T-helper 2 cell treated with Interferon-gamma antibody and Interleukin-4, amounts not matched to agents 100 ng/mL and 5 ng/mL, for 36 hours (primary cell): Measurements from ENCODE around the gene METAP1D. TPM values are rescaled to one million over a fixed set of nuclear protein-coding genes. Genes with fewer than 3 reads are reported as not detected.

Source experiments
- intact Hi-C: fragments of 100-400 bp; cut with micrococcal nuclease; formaldehyde crosslinking; loops from one replicate; pipeline ENCODE4 v1.15.1; 2023
- total RNA-seq: library from RNA; stranded (reverse); gene quantifications from 2 replicates; pipeline ENCODE4 v1.2.3, GENCODE V29; 2022

The METAP1D gene
- total RNA-seq, 1 donor from 2014 or later: 7.7 TPM

DNA sequence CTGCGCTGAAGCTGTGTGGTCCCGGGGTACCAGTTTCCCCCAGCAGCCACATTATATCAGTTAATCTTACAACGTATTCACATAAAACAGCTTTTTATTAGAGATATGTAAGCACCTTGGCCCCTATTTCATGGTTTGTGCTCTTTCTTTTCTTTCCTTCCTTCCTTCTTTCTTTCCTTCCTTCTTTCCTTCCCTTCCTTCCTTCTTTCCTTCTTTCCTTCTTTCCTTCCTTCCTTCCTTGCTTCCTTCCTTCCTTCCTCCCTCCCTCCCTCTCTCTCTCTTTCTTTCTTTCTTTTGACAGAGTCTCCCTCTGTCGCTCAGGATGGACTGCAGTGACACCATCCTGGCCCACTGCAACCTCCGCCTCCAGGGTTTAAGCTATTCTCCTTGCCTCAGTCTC, 3.7 kb upstream of the METAP1D start:
- intact Hi-C loops: loop anchor here (10.0 kb wide), 1 partner anchor 559 kb away; the partner anchor contains the start of gene PDK1

GRCh38 chr2:171997031-171997430, 2.7 kb upstream of the METAP1D start:
- intact Hi-C loops: loop anchor here (10.0 kb wide), 1 partner anchor 558 kb away; the partner anchor contains the start of gene PDK1

DNA sequence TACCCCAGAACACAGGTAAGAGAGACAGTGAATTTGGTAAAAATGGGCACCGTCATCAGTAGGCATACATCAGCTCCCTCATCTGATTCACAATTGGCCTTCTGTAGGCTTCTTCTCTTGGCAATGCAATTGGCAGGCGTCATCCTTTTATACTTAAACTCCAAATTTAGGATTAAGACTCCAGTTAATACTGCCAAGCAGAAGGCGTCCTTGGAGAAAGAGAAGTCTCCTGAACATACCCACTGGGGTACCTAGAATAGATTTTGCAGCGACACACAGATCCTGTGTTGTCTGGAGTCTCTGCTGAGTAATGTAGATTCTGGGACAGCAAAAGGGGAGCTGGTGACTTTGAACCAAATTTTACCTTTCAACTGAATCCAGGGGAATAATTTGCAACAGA, 592 bp upstream of the METAP1D start:
- intact Hi-C loops: loop anchor here (1.0 to 10.0 kb wide), 2 partner anchors 105 to 556 kb away; partner anchors contain the start of genes PDK1 and SLC25A12

- intact Hi-C loops: loop anchor here (1.0 to 5.0 kb wide), 2 partner anchors 79 to 314 kb away; partner anchors contain the start of genes DYNC1I2 and HAT1
Observed at GRCh38 chr2:172000696-172001361, 1.1 kb downstream of the METAP1D start.

- intact Hi-C loops: no loop called here
Observed at GRCh38 chr2:172007372-172007771, 7.6 kb downstream of the METAP1D start.

- intact Hi-C loops: no loop called here
Observed at GRCh38 chr2:172009823-172010222, 10.1 kb downstream of the METAP1D start.

GRCh38 chr2:172011812-172012575, 12.2 kb downstream of the METAP1D start:
- intact Hi-C loops: no loop called here

DNA sequence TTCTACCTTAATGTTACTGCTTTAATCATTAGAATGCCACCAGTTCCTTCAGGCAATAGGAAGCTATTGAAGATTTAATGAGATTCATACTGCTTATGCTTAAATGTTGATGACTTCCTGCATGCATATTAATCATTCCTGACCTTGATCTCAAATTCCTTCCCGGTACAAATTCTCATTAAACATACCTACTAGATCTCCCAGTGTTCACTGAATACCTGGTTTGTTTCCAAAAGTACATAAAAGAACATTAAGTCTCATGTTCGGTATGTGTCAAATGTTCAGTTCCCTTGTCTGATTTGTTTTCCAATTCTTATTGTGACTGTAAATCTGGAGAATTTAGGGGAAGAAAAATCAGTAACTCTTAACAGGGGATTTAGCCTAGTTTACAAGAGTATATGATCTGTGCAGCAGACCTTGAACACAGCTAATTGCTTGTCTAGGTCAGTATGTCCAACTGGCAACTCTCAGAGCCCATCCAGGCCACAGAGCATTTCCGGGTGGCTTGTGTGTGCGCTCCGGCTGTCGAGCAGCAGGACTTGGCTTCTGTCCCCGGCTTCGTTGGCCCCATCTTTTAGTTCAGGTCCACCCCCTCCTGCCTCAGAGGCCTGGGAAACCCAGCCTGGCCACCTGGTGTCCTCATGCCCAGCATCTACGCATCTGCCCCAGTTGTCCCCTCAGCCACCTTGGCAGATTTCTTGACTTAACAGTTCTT, 13.1 kb downstream of the METAP1D start:
- intact Hi-C loops: no loop called here

DNA sequence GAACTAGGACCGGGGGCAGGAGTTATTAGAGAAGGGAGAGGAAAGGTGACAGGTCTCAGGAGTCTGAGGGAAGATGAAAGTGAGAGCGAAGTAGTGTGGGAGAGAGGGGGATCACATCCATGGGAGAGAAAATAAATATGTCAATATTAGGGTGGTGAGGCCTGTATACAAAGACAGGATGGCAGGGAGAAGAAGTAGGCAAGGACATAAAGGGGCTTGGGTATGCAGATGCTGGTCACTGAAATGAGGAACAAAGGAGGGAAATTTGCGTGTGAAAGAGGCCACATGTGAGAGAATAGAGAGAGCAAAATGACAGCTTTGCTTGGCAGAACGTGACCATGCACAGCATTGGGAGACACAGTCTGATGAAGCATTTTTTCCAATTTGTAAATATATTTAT, 13.6 kb downstream of the METAP1D start:
- intact Hi-C loops: no loop called here

DNA sequence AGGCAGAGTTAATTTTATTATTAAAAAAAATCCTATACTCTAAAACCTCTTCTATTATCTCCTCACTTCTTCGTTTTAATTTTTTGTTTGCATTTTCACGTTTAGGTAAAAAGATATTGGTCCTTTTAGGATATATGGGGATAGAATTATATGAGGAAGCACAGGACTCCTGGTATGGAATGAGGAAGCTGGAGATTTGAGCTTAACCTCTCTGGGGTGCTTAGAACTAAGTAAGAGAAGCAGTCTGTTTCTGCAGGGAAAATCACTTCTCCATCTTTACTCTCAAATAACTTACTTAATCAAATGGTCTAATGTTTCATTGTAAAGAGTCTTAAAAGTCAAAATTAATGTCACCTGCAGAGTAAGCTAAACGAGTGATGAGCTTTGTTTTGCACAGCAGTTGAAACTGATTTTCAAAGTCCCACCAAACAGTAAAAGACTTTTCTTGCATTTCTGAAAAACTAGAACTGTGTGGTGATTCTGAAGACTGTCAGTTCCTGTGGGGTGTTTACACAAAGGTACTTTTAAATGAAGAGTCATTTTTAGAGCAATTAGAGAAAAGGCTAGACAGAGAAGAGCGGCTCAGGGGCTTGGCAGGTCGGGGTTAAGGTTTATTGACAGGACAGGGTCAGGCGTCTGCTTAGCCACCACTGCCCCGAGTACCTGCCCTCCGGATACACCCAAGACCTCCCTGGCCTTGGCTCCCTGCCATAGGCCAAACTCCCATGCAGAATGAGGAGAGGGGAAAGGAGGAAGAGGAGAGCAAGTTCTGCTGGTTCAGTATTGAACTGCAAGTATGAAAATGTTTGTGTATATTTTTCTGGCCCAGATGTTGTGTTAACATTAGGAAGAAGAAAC, 21.6 kb downstream of the METAP1D start:
- intact Hi-C loops: no loop called here

DNA sequence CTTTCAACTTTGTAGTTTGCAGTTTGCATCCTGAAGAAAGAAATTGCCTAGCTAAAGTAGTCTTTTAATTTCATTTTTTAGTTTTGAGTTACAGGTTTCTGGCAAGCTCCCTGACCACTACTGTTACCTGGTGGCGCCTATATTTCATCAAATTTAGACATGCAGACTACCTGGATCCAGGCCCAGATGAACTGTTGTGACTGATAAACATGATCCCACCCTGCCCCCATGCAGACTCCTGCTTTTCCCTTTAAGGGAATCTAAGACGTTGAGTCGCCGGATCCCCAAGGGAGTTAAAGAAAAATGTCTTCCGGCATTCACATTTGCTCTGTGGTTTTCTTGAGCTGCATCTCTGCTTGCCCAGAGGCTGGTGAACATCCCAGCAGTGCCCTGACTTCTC, 22.2 kb downstream of the METAP1D start:
- intact Hi-C loops: no loop called here

DNA sequence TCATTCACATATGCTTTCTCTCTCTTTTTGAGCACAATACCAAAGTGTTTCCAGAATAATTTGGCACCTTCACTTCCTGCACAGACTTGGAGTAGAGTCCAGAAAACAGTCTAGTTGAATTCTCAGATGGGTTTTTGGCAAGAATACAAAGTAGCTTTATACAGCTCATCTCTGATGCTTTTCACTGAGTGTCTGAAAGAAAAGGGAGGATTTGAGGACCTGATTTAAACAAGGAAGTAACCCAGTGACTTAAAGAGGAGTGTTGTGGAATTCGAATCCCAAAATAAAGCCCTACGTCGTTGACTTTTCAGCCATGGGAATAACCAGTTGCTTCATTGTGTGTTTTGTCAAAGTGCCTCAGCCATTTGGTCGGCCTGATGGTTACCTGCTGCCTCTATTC, 31.8 kb downstream of the METAP1D start:
- intact Hi-C loops: no loop called here

DNA sequence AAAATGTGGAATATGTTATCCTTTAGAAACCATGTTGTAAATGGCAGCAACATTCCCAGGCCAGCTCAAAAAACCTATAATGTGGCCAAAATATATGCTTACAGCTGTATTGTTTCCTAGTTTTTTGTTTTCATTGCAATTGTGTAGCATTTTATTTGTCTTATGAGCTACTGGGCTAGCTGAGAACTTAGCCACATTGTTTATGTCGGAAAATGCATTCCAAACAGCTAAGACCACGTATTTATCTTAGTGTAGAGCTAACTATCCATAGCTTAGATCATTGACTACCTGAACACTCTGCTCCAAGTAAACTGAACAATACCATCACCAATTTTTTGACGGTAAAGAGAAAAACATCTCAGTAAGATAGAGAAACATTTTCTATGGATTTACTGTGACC, 38.4 kb downstream of the METAP1D start:
- intact Hi-C loops: no loop called here

GRCh38 chr2:172038604-172039003, 38.9 kb downstream of the METAP1D start:
- intact Hi-C loops: no loop called here

DNA sequence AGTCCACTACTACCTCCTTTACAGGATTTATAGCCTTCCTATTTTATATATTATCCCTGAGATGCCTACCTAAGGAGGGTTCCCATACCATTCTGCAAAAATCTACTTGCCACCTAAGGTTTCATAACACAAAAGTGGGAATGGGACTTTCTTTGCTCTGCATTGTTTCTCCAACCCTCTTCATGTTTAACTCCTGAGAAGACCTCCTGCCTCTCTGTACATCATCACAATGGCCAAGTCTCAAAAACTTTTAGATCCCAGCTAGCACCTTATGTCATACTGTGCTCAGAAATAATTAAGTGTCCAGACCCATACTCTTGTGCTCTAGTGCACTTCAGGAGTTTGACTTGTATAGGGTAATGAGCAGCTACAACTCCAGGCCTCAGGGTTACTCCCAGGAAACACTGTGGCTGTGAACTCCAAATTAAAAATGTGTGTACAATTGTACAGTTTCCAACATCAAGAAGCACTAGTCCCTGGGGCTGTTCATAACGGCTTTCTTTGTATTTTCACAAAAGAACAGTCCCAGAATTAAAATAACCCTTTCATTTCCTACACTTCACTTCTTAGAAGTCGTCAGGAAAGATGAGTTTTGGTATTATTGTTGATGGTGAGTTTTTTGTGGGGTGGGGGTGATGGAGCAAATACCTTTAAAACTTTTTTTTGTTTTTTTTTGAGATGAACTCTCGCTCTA, 39.4 kb downstream of the METAP1D start:
- intact Hi-C loops: no loop called here

DNA sequence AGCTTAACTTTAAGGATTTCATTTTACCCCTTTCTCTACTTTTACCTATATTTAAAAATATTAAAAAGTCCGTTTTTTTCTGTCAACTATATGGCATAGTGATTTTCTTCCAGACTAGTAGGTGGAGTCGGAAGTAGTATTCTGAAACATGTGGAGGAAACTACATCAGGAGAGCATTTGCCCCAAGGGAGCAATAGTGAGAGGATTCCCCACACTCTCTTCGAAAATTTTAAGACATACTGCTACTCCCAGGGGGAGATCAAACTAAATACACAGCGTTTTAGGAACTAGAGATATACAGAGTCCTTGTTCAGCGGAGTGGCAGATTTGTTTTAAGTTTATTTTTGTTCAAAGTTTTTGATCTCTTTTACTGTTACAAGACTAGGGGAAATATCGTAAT, 40.6 kb downstream of the METAP1D start:
- intact Hi-C loops: no loop called here

DNA sequence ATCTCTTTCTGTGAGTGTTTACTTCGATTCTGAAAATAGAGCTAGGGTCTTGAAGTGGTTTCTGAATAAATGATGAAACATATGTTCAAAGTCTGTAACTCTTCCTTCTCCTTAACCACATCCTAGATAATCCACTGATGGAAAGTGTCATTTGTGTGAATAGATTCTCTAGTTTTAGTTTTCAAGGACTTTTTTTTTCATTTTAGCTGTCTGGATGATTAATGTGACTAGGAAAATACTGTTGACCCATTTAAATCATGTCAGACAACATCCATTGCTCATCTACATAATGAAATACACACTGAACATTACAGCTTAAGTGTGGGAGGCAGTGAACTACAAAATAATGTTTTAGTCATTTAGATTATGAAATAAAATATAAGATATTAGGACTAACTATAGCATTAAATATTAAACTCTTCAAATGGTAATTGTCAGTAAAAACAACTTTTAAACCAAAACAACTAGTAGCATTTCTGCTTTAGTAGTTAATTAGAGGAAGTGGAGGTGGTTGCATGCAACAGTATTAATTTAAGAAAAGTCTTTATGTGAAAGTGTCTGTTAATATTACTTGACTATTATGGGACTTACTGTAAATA, 46.4 kb downstream of the METAP1D start:
- intact Hi-C loops: no loop called here

DNA sequence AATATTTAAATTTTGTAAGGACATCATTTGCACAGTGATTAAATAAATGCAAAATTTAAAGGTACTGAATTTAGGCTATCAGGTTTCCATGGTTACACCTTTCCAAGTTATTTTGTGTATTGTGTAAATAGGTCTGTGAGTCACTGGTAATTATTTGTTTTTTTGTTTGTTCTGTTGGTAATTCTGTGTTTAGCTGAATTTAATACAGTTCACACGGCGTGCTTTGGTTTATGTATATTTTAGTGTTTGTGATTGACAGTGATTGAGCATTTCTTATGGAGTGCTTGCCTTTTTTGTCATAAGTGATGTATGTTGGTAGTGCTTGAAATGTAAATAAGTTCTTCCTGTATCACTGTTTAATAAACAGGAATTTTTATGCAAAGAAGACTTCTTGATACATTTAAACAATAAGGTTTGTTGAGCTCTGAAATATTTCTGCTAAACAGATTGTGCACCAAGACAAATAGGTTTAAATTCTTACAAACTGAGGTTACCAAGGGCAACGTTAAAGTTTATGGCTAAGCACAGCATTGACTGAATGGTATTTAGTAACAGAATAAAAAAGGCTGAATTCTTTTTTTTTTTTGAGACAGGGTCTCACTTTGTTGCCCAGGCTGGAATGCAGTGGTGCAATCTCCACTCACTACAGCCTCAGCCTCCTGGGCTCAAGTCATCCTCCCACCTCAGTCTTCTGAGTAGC, 47.3 kb downstream of the METAP1D start:
- intact Hi-C loops: no loop called here
